HepG2 (cell line): ENCODE data around the gene PLA2G2A. TPM values are rescaled to one million over a fixed set of nuclear protein-coding genes. Genes with fewer than 3 reads are reported as not detected.
A peak's percentile ranks its signal among the peaks of the same experiment; 100 is the strongest.

ENCODE experiments used
- IRF2 ChIP-seq: IDR thresholded peaks from 2 replicates; pipeline ENCODE4 v1.6.1; 2018; ENCODE audit warnings: missing genetic modification reagents, missing compliant biosample characterization
- JUNB ChIP-seq: sonication (generic); formaldehyde crosslinking; IDR thresholded peaks from 2 replicates; pipeline ENCODE4 v1.8.0; 2022; ENCODE audit warnings: missing genetic modification reagents, mild to moderate bottlenecking, borderline replicate concordance
- NAIF1 ChIP-seq: sonication (generic); formaldehyde crosslinking; IDR thresholded peaks from 2 replicates; pipeline ENCODE4 v1.5.0; 2020; ENCODE audit warnings: mild to moderate bottlenecking, missing genetic modification reagents, borderline replicate concordance
- SOX13 ChIP-seq, 3 experiments: fragments of 450-650 bp in 1 of 3; sonication (generic) in 1 of 3; formaldehyde crosslinking in 1 of 3; IDR thresholded peaks in 2 of 3; conservative IDR thresholded peaks in 1 of 3; 2 replicates each; pipeline versions ENCODE4 v1.5.0 to v1.6.1; 2016 to 2020; ENCODE audit warnings: antibody characterized with exemption in 1 of 3, mild to moderate bottlenecking in 1 of 3, missing compliant biosample characterization in 1 of 3, missing genetic modification reagents in 1 of 3, moderate library complexity in 1 of 3
- SRSF9 ChIP-seq: fragments of 200-400 bp; formaldehyde crosslinking; IDR thresholded peaks from 2 replicates; pipeline ENCODE4 v1.6.1; 2018; ENCODE audit warnings: borderline replicate concordance, mild to moderate bottlenecking, low read depth, low read length; ENCODE audit not compliant: insufficient read depth, poor library complexity, severe bottlenecking
- STAT5B ChIP-seq: sonication (generic); formaldehyde crosslinking; IDR thresholded peaks from 2 replicates; pipeline ENCODE4 v1.4.0; 2020; ENCODE audit warnings: missing genetic modification reagents
- TCF12 ChIP-seq, 2 experiments: fragments of 450-650 bp in 1 of 2; sonication (generic) in 1 of 2; formaldehyde crosslinking in 1 of 2; IDR thresholded peaks; 2 replicates each; pipeline versions ENCODE4 v1.6.1 to v1.8.0; 2017 to 2022; ENCODE audit warnings: antibody characterized with exemption in 1 of 2, mild to moderate bottlenecking in 1 of 2, missing genetic modification reagents in 1 of 2, moderate library complexity in 1 of 2
- TRAFD1 ChIP-seq: sonication (generic); formaldehyde crosslinking; IDR thresholded peaks from 2 replicates; pipeline ENCODE4 v1.5.1; 2020; ENCODE audit warnings: missing genetic modification reagents, mild to moderate bottlenecking, borderline replicate concordance
- ZBTB37 ChIP-seq: sonication (generic); formaldehyde crosslinking; IDR thresholded peaks from 2 replicates; pipeline ENCODE4 v1.4.0; 2020; ENCODE audit warnings: mild to moderate bottlenecking, missing genetic modification reagents
- ZBTB38 ChIP-seq: sonication (generic); formaldehyde crosslinking; IDR thresholded peaks from 2 replicates; pipeline ENCODE4 v1.5.1; 2020; ENCODE audit warnings: mild to moderate bottlenecking, missing genetic modification reagents
- ZNF121 ChIP-seq: sonication (generic); formaldehyde crosslinking; IDR thresholded peaks from 2 replicates; pipeline ENCODE4 v1.5.0; 2020; ENCODE audit warnings: mild to moderate bottlenecking, missing genetic modification reagents
- ZNF34 ChIP-seq: sonication (generic); formaldehyde crosslinking; IDR thresholded peaks from 2 replicates; pipeline ENCODE4 v1.4.0; 2020; ENCODE audit warnings: mild to moderate bottlenecking, missing genetic modification reagents, borderline replicate concordance
- ZNF619 ChIP-seq: sonication (generic); formaldehyde crosslinking; IDR thresholded peaks from 2 replicates; pipeline ENCODE4 v1.4.0; 2020; ENCODE audit warnings: mild to moderate bottlenecking, missing genetic modification reagents
- ZNF660 ChIP-seq: sonication (generic); formaldehyde crosslinking; IDR thresholded peaks from 2 replicates; pipeline ENCODE4 v1.5.1; 2020; ENCODE audit warnings: mild to moderate bottlenecking, low read depth, missing genetic modification reagents, borderline replicate concordance
- ZNF761 ChIP-seq: sonication (generic); formaldehyde crosslinking; conservative IDR thresholded peaks from 2 replicates; pipeline ENCODE4 v1.4.0; 2020; ENCODE audit warnings: mild to moderate bottlenecking, missing genetic modification reagents
- polyA plus RNA-seq, 8 experiments: library from polyadenylated mRNA; depleted of rRNA in 3 of 8; stranded (reverse) in 7 of 8; unstranded in 1 of 8; fragments of >200 nt; fragmentation: Illumina TruSeq in 4 of 8; extraction: Trizol in 4 of 8; gene quantifications; 2 replicates each; pipeline versions ENCODE4 v1.2.1 to v1.2.3, GENCODE V29; 2011 to 2016; ENCODE audit warnings: low read depth in 4 of 8, missing spikeins in 1 of 8, mixed read lengths in 1 of 8; ENCODE audit not compliant: insufficient read depth in 1 of 8
- total RNA-seq, 5 experiments: library from RNA; depleted of rRNA; stranded (reverse); fragments of >200 nt; fragmentation: Illumina TruSeq; extraction: Trizol; gene quantifications; 2 replicates each; pipeline ENCODE4 v1.2.3, GENCODE V29; 2016; ENCODE audit warnings: low read depth in 1 of 5
- TF ChIP-seq, protein P1 (sequence below): sonication (generic); formaldehyde crosslinking; IDR thresholded peaks from 2 replicates; pipeline ENCODE4 v1.5.1; 2020; ENCODE audit warnings: mild to moderate bottlenecking, missing genetic modification reagents, moderate library complexity
- TF ChIP-seq, protein P2 (sequence below): sonication (generic); formaldehyde crosslinking; IDR thresholded peaks from 2 replicates; pipeline ENCODE4 v1.8.1; 2023; ENCODE audit warnings: mild to moderate bottlenecking, missing genetic modification reagents
- TF ChIP-seq, protein P3 (sequence below): sonication (generic); formaldehyde crosslinking; IDR thresholded peaks from 2 replicates; pipeline ENCODE4 v1.9.0; 2021; ENCODE audit warnings: missing genetic modification reagents, borderline replicate concordance

PLA2G2A gene
- total and polyA plus RNA-seq, 2 of the 13 experiments (the other 11 are each of a cell fraction or from before 2014, with no cell fraction given): 0.35 to 30.3 TPM

DNA sequence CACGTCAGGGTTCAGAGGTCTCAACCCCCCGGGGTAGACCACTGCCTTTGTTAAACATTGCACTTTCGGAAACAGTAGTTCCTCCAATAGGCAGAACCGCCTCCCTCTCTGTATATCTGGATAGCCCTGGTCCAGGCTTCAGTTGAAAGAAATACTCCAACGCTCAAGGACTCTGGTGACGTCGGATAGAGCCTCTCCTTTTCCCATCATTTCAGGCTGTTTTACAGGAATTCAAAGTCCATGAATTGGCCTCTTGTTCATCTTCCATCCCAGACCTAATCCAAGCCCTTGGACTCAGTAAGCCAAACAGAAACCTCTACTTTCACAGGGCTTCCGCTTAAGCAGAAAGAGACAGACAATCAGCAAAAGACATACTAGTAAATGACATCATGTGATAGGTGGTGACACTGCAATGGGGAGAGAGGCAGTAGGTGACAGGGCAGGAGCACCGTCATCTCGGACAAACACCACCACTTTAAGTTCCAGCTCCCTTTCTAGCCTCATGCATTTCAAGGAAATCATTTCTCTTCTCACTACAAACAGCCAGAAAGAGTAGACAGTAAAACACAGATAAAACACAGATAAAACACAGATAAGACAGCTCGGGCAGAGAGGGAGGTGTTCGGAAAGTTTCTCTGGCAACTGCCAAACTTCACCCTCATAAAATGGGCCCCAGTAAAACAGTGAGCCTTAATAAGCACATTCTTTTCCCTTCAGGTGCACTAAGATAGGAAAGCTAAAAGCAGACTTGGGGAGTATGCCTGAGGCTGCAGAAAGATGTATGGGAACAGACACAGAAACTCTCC, 2.3 kb upstream of the PLA2G2A start (continued):
- TF ChIP-seq TRAFD1 (CRISPR knock-in tag) (no peak), TCF12 (IDR thresholded peaks at IDR 0.05) (no peak), TCF12 (CRISPR knock-in tag; IDR thresholded peaks at IDR 0.05) (no peak), ZNF660 (no peak), NAIF1 (no peak), ZBTB38 (CRISPR knock-in tag) (no peak), ZNF761 (no peak), SOX13 (IDR thresholded peaks at IDR 0.05) (no peak), SOX13 (CRISPR knock-in tag; conservative IDR thresholded peaks at IDR 0.05 in 1 of 2, IDR thresholded peaks at IDR 0.05 in 1 of 2) (peak in 1 of 2 experiments; percentile 72; a peak in 2 of 4 replicates), ZNF619 (CRISPR knock-in tag) (no peak), JUNB (CRISPR knock-in tag) (no peak), SRSF9 (no peak), ZBTB37 (CRISPR knock-in tag) (no peak), IRF2 (peak; percentile 42; the same call in 1 of the 2 replicates), ZNF34 (CRISPR knock-in tag) (no peak), STAT5B (CRISPR knock-in tag) (no peak), ZNF121 (no peak)
- TF ChIP-seq, protein P1, sequence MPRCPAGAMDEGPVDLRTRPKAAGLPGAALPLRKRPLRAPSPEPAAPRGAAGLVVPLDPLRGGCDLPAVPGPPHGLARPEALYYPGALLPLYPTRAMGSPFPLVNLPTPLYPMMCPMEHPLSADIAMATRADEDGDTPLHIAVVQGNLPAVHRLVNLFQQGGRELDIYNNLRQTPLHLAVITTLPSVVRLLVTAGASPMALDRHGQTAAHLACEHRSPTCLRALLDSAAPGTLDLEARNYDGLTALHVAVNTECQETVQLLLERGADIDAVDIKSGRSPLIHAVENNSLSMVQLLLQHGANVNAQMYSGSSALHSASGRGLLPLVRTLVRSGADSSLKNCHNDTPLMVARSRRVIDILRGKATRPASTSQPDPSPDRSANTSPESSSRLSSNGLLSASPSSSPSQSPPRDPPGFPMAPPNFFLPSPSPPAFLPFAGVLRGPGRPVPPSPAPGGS: no peak
- TF ChIP-seq, protein P2, sequence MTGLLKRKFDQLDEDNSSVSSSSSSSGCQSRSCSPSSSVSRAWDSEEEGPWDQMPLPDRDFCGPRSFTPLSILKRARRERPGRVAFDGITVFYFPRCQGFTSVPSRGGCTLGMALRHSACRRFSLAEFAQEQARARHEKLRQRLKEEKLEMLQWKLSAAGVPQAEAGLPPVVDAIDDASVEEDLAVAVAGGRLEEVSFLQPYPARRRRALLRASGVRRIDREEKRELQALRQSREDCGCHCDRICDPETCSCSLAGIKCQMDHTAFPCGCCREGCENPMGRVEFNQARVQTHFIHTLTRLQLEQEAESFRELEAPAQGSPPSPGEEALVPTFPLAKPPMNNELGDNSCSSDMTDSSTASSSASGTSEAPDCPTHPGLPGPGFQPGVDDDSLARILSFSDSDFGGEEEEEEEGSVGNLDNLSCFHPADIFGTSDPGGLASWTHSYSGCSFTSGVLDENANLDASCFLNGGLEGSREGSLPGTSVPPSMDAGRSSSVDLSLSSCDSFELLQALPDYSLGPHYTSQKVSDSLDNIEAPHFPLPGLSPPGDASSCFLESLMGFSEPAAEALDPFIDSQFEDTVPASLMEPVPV: no peak
- TF ChIP-seq, protein P3, sequence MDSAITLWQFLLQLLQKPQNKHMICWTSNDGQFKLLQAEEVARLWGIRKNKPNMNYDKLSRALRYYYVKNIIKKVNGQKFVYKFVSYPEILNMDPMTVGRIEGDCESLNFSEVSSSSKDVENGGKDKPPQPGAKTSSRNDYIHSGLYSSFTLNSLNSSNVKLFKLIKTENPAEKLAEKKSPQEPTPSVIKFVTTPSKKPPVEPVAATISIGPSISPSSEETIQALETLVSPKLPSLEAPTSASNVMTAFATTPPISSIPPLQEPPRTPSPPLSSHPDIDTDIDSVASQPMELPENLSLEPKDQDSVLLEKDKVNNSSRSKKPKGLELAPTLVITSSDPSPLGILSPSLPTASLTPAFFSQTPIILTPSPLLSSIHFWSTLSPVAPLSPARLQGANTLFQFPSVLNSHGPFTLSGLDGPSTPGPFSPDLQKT (CRISPR knock-in tag): no peak
